ENCODE data around the gene DBNL.
"Not testable (repeated sequence)": the region's sequence is repeated elsewhere in the genome, so short reads cannot be mapped to it uniquely, and the experiment has no call there.

DBNL gene

DNA sequence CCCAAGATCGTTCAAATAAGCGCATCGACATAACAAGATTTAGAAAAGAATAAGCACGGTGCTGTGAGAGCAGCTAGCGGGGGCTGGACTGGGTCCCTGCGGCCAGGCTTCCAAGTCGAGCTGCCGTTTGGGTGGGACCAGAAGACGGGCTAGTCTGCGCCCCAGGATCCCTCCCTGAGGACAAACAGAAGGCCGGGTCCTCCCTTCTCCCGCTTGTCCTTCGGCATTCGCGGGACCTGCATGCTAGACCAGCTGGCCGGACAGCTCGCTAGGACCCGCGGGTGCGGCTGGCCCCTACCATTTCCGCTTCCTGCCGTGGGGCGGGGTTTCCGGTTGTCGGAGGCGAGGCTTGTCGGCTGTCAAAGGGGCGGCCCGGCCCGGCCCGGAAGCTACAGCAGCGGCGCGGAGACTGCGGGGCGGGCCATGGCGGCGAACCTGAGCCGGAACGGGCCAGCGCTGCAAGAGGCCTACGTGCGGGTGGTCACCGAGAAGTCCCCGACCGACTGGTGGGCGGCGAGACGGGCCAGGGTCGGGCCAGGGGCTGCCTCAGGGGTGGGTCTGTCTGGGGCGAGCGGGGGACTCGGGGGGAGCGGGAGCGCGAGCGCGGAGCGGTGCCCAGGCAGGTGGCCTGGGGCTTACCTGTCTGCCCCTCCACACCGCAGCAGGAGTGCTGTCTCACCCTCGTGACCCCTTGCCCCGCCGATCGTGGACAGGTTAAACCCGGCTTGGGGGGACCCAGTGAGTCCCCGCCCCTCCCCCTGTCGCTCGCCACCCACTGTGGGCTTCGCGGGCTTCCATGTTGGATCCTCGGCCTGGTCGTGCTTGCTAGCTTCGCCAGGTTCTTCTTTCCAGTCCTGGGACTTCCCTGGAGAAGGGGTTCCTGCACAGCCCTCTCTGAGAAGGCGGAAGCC lies at the start of gene DBNL:
TSS of gene DBNL (plus strand) at position 388 of the 911 bp plus-strand sequence. CDS start at position 424, 36 bp downstream.
- Histone ChIP-seq H3K9me3 (ENCODE audit: low read depth, low read length) (no peaks in the 10 kb centered on the region), H3K27ac (no peak within 1 kb of the TSS)
- TF ChIP-seq POLR2AphosphoS5 (IDR thresholded peaks at IDR 0.05; ENCODE audit: borderline replicate concordance, low read depth, low read length) = peak; percentile 99
- TF ChIP-seq EZH2 (IDR thresholded peaks at IDR 0.05) = no peak
- TF ChIP-seq FOXP2 (optimal IDR thresholded peaks at IDR 0.05; ENCODE audit: control extremely low read depth, extremely low read length, insufficient read depth) = no peak

DNA sequence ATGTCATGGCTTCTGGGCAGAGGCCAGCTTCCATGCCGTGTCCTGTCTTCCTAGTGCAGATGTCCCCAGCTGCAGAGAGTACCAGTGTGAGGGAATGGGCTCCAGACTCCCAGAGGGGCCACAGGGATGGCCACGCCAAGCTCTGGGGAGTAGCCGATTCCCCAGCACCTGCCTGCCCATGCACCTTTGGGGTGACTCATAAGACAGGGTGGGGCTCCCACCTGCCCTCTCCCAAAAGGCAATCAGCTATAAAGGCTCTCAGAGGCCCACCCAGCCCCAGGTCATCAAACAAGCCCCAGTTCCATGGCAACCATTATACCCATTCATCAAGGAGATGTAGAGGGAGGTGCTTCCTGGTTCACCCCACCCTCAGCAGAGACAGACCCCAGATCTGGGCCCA lies 47.0 kb upstream of the DBNL start, which contains the start of gene SPDYE1:
TSS of gene SPDYE1 (plus strand) at position 366 of the 400 bp plus-strand sequence. CDS start 2,053 bp downstream, outside the sequence.
- not testable (repeated sequence) for DNase-seq (ENCODE audit: low read depth, low spot score); H3K36me3 ChIP-seq (ENCODE audit: insufficient read depth, low read length)

More for the DNA sequence above, at the start of gene DBNL:
- no peak for DNase-seq (ENCODE audit: low read depth, low spot score)
- peak within 1 kb of the TSS; percentile 83 for H3K9ac ChIP-seq (ENCODE audit: insufficient read length)
- H3K4me3 ChIP-seq = peak within 1 kb of the TSS; percentile 81
- H3K36me3 ChIP-seq (ENCODE audit: insufficient read depth, low read length) = peaks cover 12% of the 10 kb centered on the region; the same call in 1 of the 2 replicates

DNA sequence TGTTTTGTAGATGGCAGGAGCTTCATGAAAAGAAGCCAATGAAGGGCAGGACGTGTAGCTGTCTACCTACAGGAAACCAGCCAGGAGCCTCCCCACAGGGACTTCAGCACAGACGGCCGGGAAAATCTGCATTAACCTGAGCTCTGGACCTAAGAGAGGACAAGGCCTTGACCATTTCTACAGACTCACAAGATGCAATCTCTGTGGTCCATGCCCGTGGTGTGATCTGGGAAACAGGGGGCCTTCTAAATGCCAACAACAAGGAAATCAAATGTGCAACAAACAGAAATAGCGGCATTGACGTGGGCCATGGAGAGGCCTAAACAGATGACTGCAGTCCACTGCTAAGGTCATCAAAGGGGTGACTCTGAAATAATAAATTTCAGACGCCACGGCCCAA lies 32.4 kb upstream of the DBNL start:
- not testable (repeated sequence) for H3K9me3 ChIP-seq (ENCODE audit: low read depth, low read length); DNase-seq (ENCODE audit: low read depth, low spot score); H3K4me3 ChIP-seq; H3K27ac ChIP-seq; H3K36me3 ChIP-seq (ENCODE audit: insufficient read depth, low read length); H3K9ac ChIP-seq (ENCODE audit: insufficient read length)

More for the DNA sequence above, 47.0 kb upstream of the DBNL start, which contains the start of gene SPDYE1:
- H3K4me3 ChIP-seq; H3K9ac ChIP-seq (ENCODE audit: insufficient read length); H3K9me3 ChIP-seq (ENCODE audit: low read depth, low read length); H3K27ac ChIP-seq: not testable (repeated sequence)

DNA sequence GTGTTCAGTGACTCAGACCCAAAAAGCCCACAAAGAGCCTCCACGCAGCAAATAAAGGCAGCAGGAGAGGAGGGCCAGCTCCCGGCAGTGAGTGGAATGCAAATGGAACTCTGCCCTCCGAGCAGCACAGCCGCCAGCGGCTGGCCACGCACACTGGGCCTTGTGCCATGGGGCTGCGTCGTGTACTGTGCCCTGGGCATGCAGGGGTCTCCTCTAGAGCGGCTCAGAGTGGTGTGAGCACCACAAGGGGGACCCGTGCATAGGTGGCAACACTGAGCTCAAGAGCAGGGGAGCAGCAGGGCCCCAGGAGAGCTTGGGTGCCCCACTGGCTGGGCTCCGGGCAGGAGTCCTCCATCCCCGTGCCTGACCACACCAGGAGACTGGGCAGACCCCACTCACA lies 29.4 kb upstream of the DBNL start:
- H3K36me3 ChIP-seq (ENCODE audit: insufficient read depth, low read length); H3K27ac ChIP-seq; H3K4me3 ChIP-seq: not testable (repeated sequence)

DNA sequence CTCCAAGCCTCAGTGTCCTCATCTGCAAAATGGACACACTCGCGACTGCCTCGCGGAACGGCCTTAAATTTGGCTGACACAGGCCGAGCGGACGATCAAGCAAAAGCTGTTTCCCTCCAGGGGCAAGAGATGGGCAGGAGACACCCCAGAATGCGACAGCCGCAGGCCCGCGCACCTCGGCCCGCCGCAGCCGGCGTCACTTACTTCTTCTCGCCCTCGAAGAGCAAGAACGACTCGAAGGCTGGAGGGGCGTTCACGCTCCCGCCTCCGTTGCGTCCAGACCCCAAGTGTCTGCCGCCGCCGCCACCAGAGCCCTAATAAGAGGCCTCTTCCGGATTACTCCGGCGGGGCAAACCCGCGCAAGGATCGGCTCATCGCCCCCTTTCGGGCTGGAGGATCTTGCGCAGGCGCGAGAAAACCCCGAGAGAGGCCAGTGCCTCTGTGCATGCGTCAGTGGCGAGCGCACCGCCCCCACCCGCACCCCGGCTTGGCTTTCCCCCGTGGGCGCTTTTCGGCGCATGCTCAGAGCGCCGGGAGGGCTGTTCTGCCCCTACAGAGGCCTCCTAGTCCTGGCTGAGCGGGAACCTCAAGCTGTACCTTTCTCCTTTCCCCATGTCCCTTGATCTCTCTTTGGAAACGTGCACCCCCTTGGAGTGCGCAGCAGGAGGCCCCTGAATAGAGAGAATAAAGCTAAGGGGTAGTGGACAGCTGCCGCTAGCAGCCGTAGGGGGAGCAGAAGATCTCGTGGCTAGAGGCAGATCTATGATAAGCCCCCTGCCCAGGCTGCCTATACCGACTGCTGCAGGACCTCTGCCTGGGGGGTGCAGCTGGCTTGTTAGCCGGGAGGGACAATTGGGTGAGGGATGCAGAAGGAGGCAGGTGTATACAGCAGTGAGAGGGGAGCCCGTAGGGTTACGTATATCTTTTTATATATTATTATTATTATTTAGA lies 25.4 kb upstream of the DBNL start:
- peak; percentile 88 for DNase-seq (ENCODE audit: low read depth, low spot score)
- TF ChIP-seq POLR2AphosphoS5 (IDR thresholded peaks at IDR 0.05; ENCODE audit: borderline replicate concordance, low read depth, low read length) = peak; percentile 73
- not testable (repeated sequence) for H3K9me3 ChIP-seq (ENCODE audit: low read depth, low read length); H3K36me3 ChIP-seq (ENCODE audit: insufficient read depth, low read length)
- Histone ChIP-seq H3K4me3 (peak overlapping the region; percentile 86), H3K27ac (peak overlapping the region; percentile 67; the same call in 1 of the 2 replicates), H3K9ac (ENCODE audit: insufficient read length) (peak overlapping the region; percentile 87)

More for the DNA sequence above, 29.4 kb upstream of the DBNL start:
- H3K9ac ChIP-seq (ENCODE audit: insufficient read length); H3K9me3 ChIP-seq (ENCODE audit: low read depth, low read length); DNase-seq (ENCODE audit: low read depth, low spot score): not testable (repeated sequence)

DNA sequence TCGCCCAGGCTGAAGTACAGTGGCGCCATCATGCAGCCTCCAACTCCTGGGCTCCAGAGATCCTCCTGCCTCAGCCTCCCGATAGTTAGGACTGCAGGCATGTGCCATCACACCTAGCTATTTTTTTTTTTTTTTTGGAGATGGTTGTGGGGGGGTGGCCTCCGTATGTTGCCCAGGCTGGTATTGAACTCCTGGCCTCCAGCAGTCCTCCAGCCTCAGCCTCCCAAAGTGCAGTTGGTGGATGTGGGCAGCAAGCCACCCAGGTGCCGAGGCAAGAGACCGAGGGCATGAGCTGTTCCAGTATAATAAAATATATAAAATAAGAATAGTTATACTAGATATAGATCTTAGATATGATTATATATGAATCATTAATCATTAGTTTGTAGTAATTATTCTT lies 24.7 kb upstream of the DBNL start:
- H3K4me3 ChIP-seq; DNase-seq (ENCODE audit: low read depth, low spot score); H3K9ac ChIP-seq (ENCODE audit: insufficient read length); H3K9me3 ChIP-seq (ENCODE audit: low read depth, low read length); H3K27ac ChIP-seq; H3K36me3 ChIP-seq (ENCODE audit: insufficient read depth, low read length): not testable (repeated sequence)

DNA sequence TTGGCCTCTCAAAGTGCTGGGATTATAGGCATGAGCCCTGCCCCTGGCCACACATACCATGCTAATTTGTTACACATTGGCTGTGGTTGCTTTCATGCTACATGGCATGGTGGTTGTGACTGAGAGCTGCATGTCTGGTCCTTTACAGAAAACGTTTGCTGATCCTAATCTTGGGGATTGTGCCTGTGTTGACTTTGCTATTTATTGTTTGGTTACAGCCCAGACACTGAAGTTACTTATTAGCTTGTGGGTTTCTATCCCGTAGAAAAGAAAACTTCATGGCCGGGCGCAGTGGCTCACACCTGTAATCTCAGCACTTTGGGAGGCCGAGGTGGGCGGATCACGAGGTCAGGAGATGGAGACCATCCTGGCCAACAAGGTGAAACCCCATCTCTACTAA lies 22.4 kb upstream of the DBNL start:
- not testable (repeated sequence) for H3K9ac ChIP-seq (ENCODE audit: insufficient read length); H3K27ac ChIP-seq; H3K9me3 ChIP-seq (ENCODE audit: low read depth, low read length); H3K36me3 ChIP-seq (ENCODE audit: insufficient read depth, low read length); H3K4me3 ChIP-seq; DNase-seq (ENCODE audit: low read depth, low spot score)

DNA sequence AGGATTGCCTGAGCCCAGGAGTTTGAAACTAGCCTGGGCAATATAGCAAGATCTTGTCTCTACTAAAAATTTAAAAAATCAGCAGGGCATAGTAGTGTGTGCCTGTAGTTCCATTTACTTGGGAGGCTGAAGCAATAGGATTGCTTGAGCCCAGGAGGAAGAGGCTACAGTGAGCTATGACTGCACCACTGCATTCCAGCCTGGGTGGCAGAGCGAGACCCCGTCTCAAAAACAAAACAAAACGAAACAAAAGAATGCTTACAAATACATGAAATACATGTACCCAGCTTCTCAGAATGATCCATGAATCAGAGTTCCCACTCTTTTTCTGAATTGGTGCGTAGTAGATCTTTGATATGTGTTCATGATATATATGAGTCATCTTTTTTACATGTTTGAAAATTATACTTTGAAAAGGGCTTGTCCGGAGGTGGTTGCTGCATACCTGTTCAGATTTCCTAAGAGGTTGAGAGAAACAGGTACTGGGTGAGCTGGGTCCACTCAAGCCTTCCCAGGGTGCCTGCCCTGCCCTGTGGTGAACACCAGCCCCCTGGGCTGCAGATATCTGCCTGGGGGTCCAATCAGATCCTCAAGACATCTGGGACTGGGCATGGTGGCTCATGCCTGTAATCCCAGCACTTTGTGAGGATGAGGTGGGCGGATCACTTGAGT lies 21.6 kb upstream of the DBNL start:
- H3K9me3 ChIP-seq (ENCODE audit: low read depth, low read length); H3K4me3 ChIP-seq; H3K9ac ChIP-seq (ENCODE audit: insufficient read length); DNase-seq (ENCODE audit: low read depth, low spot score); H3K36me3 ChIP-seq (ENCODE audit: insufficient read depth, low read length); H3K27ac ChIP-seq: not testable (repeated sequence)

DNA sequence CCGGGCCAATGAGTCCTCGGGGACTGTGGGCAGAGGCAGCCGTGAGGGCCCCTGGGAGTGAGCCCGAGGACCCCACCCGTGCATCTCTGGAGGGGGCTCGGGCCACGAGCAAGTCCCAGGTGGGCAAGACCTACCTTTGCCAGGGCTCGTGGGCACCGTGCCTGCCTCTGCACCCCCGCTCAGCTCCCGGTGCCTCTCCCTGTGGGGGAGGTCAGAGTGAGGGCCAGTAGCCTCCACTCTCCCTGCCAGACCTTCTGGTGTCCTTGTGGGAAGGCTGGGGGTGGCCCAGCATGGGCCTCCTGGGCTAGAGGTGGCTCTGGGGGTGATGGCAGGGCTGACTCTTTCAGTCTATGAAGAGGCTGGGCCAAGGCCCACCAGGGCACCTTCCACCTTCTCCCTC lies 15.1 kb upstream of the DBNL start:
- not testable (repeated sequence) for H3K27ac ChIP-seq; H3K9me3 ChIP-seq (ENCODE audit: low read depth, low read length); DNase-seq (ENCODE audit: low read depth, low spot score); H3K9ac ChIP-seq (ENCODE audit: insufficient read length); H3K4me3 ChIP-seq; H3K36me3 ChIP-seq (ENCODE audit: insufficient read depth, low read length)

DNA sequence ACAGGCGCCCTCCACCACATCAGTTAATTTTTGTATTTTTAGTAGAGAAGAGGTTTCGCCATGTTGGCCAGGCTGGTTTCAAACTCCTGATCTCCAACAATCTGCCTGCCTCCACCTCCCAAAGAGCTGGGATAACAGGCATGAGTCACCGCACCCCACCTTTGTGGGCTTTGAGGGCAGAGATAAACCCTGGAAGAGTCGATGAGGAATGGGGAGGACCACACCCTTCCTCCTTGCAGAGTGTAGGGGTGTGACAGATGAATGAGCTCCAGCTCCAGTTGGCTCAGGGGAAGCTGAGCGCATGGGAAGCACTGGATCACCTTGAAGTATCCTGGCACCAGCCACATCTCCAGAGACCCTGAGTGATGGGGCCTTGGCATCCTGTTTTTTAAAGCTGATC lies 14.5 kb upstream of the DBNL start:
- H3K36me3 ChIP-seq (ENCODE audit: insufficient read depth, low read length); DNase-seq (ENCODE audit: low read depth, low spot score); H3K27ac ChIP-seq; H3K9ac ChIP-seq (ENCODE audit: insufficient read length); H3K4me3 ChIP-seq; H3K9me3 ChIP-seq (ENCODE audit: low read depth, low read length): not testable (repeated sequence)

DNA sequence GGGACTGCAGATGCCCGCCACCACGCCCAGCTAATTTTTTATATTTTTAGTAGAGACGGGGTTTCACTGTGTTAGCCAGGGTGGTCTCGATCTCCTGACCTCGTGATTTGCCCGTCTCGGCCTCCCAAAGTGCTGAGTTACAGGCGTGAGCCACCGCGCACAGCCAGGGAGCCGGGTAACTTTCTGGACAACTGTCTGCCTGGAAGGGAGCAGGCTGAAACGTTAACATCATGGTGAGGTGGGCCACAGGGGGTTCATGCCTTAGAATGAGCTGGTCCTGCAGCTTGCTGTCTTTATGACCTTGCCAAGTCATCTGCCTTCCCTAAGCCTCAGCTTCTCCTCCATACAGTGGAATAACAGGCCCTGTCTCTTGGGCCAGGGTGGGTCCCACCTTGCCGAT lies 13.2 kb upstream of the DBNL start:
- not testable (repeated sequence) for H3K9me3 ChIP-seq (ENCODE audit: low read depth, low read length); DNase-seq (ENCODE audit: low read depth, low spot score); H3K9ac ChIP-seq (ENCODE audit: insufficient read length); H3K27ac ChIP-seq; H3K36me3 ChIP-seq (ENCODE audit: insufficient read depth, low read length); H3K4me3 ChIP-seq

DNA sequence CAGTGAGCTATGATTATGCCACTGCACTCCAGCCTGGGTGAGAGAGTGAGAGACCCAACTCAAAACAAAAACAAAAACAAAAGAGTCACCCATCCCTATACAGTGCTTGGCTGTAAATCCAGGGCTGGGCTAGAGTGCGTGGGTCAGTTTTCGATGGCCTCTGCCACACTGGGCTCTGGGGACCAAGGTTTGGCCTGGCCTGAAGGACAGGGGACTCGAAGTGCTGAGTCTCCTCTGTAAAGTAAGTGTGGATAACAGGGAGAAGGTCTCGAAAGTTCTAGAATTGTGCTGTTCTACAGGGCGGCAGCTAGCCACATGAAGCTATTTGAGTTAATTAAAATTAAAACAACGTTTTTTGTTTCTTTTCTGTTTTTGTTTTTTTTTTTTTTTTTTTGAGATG lies 12.5 kb upstream of the DBNL start:
- not testable (repeated sequence) for H3K9ac ChIP-seq (ENCODE audit: insufficient read length); H3K4me3 ChIP-seq; H3K27ac ChIP-seq; H3K9me3 ChIP-seq (ENCODE audit: low read depth, low read length); H3K36me3 ChIP-seq (ENCODE audit: insufficient read depth, low read length); DNase-seq (ENCODE audit: low read depth, low spot score)
